Ecto neural progenitor cell (in vitro differentiated cells): Measurements from ENCODE around the gene HYPK.
A peak's percentile ranks its signal among the peaks of the same experiment; 100 is the strongest.

Source experiments
- DNase-seq: peaks from one replicate; pipeline ENCODE4 v3.0.0-alpha.2; 2018; ENCODE audit warnings: low spot score

HYPK gene

GRCh38 chr15:43800286-43801141 is at the start of gene HYPK:
TSS of gene HYPK (plus strand) at chr15:43800599. CDS start at chr15:43800623, 24 bp downstream.
- peak; percentile 87 for DNase-seq

GRCh38 chr15:43751885-43752284 is 48.5 kb upstream of the HYPK start:
- DNase-seq = no peak

GRCh38 chr15:43762824-43763223 is 37.6 kb upstream of the HYPK start:
- DNase-seq = no peak

GRCh38 chr15:43763819-43764446 is 36.5 kb upstream of the HYPK start:
- DNase-seq = no peak

GRCh38 chr15:43769584-43770228 is 30.7 kb upstream of the HYPK start:
- DNase-seq = peak; percentile 54

- no peak for DNase-seq
These were observed 28.6 kb upstream of the HYPK start for GRCh38 chr15:43771816-43772215.

GRCh38 chr15:43772624-43773023 is 27.8 kb upstream of the HYPK start:
- no peak for DNase-seq

GRCh38 chr15:43774062-43774461 is 26.3 kb upstream of the HYPK start:
- DNase-seq = no peak

- no peak for DNase-seq
These were observed 24.9 kb upstream of the HYPK start for GRCh38 chr15:43775411-43775965.

GRCh38 chr15:43776101-43776717 is 24.2 kb upstream of the HYPK start:
- DNase-seq = no peak

GRCh38 chr15:43776718-43777266 is 23.6 kb upstream of the HYPK start, which contains the start of gene ELL3:
TSS of gene ELL3 (minus strand) at chr15:43776966. CDS start at chr15:43776901, 65 bp downstream.
- peak; percentile 82 for DNase-seq

- DNase-seq = peak; percentile 82
These were observed 23.0 kb upstream of the HYPK start for GRCh38 chr15:43777267-43777914.

GRCh38 chr15:43779016-43779415 is 21.4 kb upstream of the HYPK start:
- DNase-seq = no peak

GRCh38 chr15:43789409-43789808 is 11.0 kb upstream of the HYPK start:
- DNase-seq = no peak

- peak; percentile 100 for DNase-seq
These were observed 8.2 kb upstream of the HYPK start, which contains the start of gene SERF2 for GRCh38 chr15:43791993-43792760. TSS of gene SERF2 (plus strand) at chr15:43792320. CDS start at chr15:43792377, 57 bp downstream.

GRCh38 chr15:43792761-43793476 is 7.5 kb upstream of the HYPK start:
- no peak for DNase-seq

- DNase-seq = no peak
These were observed 6.8 kb upstream of the HYPK start for GRCh38 chr15:43793647-43794046.

- no peak for DNase-seq
These were observed 5.9 kb upstream of the HYPK start for GRCh38 chr15:43794269-43795037.

GRCh38 chr15:43795197-43795596 is 5.2 kb upstream of the HYPK start:
- DNase-seq = no peak
